GM10847 (cell line): ENCODE measurements around the gene BCAT1.

Experiments used
- POLR2A ChIP-seq: IDR thresholded peaks from 2 replicates; pipeline ENCODE4 v1.6.1; 2011; ENCODE audit not compliant: insufficient read length; ENCODE audit errors: extremely low read depth

The BCAT1 gene

GRCh38 chr12:24940157-24940556 lies 8.7 kb downstream of the BCAT1 start:
- no peak for TF ChIP-seq POLR2A

GRCh38 chr12:24938341-24938740 lies 10.6 kb downstream of the BCAT1 start:
- TF ChIP-seq POLR2A, result no peak

- no peak for TF ChIP-seq POLR2A
These were observed 11.2 kb downstream of the BCAT1 start for GRCh38 chr12:24937553-24938244.

- no peak for TF ChIP-seq POLR2A
These were observed 15.1 kb downstream of the BCAT1 start for GRCh38 chr12:24933694-24934407.

- TF ChIP-seq POLR2A, result no peak
These were observed 17.1 kb downstream of the BCAT1 start for GRCh38 chr12:24931666-24932405.

GRCh38 chr12:24929953-24930352 lies 18.9 kb downstream of the BCAT1 start:
- no peak for TF ChIP-seq POLR2A

- TF ChIP-seq POLR2A, result no peak
These were observed 20.8 kb downstream of the BCAT1 start for GRCh38 chr12:24928131-24928530.

GRCh38 chr12:24922090-24922489 lies 26.8 kb downstream of the BCAT1 start:
- TF ChIP-seq POLR2A, result no peak

GRCh38 chr12:24921251-24922038 lies 27.5 kb downstream of the BCAT1 start:
- TF ChIP-seq POLR2A, result no peak

GRCh38 chr12:24920141-24920540 lies 28.8 kb downstream of the BCAT1 start:
- no peak for TF ChIP-seq POLR2A

GRCh38 chr12:24919346-24920001 lies 29.4 kb downstream of the BCAT1 start:
- no peak for TF ChIP-seq POLR2A

GRCh38 chr12:24918596-24918995 lies 30.3 kb downstream of the BCAT1 start:
- no peak for TF ChIP-seq POLR2A

- TF ChIP-seq POLR2A, result no peak
These were observed 33.4 kb downstream of the BCAT1 start for GRCh38 chr12:24915501-24915900.

GRCh38 chr12:24913953-24914352 lies 34.9 kb downstream of the BCAT1 start:
- TF ChIP-seq POLR2A, result no peak

- TF ChIP-seq POLR2A, result no peak
These were observed 35.8 kb downstream of the BCAT1 start for GRCh38 chr12:24913130-24913529.

- TF ChIP-seq POLR2A, result no peak
These were observed 37.6 kb downstream of the BCAT1 start for GRCh38 chr12:24911271-24911791.
